NCI-H128 (cell line): ENCODE data around the gene SCARF2.
A peak's percentile ranks its signal among the peaks of the same experiment; 100 is the strongest.
"Not testable (repeated sequence)": the region's sequence is repeated elsewhere in the genome, so short reads cannot be mapped to it uniquely, and the experiment has no call there.

Experiments used
- DNase-seq: peaks from one replicate; lab custom pipeline; 2025; ENCODE audit not compliant: unreplicated experiment; lab: John Stamatoyannopoulos, UW

The SCARF2 gene

GRCh38 chr22:20396639-20397038 is 41.0 kb downstream of the SCARF2 start:
- DNase-seq = no peak

GRCh38 chr22:20395907-20396287 is 41.7 kb downstream of the SCARF2 start:
- no peak for DNase-seq

- no peak for DNase-seq
Observed at GRCh38 chr22:20395181-20395906, 42.3 kb downstream of the SCARF2 start.

DNA sequence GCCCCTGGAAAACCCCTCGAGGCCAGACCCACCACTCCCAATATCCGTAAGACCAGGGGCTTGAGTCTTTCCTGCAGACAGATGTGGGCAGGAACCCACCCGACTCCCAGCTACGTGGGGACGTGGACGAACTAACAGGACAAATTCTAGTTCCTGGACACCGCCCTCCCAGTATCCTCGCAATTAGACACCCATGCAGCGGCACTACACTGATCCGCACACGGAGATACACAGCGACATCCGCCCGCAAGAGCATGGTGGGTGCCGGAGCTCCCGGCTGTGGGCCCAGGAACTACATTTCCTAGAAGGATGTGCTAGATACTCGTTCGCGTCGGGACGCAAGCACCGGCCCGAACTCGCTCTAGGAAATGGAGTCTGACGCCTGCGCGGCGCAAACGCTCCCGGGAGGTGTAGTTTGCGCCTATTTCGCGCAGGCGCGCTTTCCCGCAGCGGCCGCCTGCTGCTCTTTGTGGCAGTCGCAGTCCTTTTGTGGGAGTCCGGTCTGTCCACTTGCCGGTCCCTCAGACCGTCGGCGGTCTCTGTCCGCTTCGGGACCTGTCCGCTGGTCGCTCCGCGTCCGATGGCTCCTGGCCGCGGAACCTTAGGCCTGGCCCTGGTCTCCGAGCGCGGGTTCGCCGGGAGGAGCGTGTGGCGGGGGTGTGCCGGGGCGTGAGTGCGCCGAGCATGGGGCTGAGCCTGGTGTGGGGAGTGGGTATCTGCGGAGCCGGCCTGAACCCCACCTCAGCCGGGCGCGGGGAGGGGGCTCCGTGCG is 43.7 kb downstream of the SCARF2 start, which contains the start of gene ZNF74:
TSS of gene ZNF74 (plus strand) at position 447 of the 772 bp plus-strand sequence. CDS start 478 bp downstream, outside the sequence.
- peak; percentile 42 for DNase-seq

DNA sequence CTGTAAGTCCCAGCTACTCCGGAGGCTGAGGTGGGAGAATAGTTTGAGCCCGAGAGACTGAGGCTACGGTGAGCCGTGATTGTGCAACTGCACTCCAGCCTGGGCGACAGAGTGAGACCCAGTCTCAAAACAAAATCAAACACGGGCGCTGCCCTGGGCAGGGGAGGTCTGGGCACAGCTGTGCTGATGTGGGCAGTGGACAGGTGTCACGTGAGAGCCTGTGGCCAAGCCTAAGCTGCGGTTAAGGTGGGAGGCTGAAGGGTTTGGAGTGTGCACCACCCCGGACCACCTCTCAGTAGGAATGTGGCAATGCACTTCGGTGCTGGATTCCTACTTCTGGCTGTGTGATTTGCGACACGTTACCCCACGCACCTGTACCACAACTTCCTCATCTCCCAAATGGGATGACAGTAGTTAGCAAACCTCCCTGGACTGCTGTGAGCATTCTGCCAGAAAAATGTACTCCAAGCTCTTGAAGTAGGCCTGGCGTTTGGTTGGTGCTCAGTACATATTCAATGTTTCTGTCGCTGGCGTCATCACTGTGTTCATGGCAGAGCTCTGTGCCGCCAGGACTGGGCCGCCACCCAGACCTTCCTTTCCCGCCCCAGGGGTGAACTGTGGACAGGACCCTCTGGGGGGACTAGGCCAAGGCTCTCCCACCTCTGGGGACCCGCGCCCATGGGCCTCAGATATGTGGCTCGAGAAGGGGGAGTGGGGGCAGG is 44.5 kb downstream of the SCARF2 start:
- no peak for DNase-seq

DNA sequence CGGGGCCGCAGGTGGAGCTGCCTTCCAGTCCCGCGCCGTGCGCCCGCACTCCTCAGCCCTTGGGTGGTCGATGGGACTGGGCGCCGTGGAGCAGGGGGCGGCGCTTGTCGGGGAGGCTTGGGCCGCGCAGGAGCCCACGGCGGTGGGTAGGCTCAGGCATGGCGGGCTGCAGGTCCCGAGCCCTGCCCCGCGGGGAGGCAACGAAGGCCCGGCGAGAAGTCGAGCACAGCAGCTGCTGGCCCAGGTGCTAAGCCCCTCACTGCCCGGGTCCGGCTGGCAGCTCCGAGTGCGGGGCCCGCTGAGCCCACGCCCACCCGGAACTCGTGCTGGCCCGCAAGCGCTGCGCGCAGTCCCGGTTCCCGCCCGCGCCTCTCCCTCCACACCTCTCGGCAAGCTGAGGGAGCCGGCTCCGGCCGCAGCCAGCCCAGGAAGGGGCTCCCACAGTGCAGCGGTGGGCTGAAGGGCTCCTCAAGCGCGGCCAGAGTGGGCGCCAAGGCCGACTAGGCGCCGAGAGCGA is 45.2 kb downstream of the SCARF2 start:
- DNase-seq = not testable (repeated sequence)

DNA sequence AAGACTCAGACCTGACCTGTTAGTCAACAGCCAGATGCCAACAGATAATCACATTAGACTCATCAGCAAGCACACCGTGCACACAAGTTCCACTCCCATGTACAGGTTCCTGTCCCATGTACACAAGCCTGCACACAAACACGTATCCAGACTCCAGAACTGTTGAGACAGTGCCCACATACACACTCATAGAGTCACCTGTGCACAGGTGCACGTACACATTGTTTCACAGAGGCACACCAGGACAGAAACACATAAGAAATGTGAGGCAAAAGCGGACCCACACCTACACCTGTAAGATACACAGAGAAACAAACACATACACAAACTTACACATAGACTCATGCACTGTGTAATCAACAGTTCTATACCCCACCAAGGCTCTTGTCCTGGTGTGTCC is 46.4 kb downstream of the SCARF2 start:
- no peak for DNase-seq

DNA sequence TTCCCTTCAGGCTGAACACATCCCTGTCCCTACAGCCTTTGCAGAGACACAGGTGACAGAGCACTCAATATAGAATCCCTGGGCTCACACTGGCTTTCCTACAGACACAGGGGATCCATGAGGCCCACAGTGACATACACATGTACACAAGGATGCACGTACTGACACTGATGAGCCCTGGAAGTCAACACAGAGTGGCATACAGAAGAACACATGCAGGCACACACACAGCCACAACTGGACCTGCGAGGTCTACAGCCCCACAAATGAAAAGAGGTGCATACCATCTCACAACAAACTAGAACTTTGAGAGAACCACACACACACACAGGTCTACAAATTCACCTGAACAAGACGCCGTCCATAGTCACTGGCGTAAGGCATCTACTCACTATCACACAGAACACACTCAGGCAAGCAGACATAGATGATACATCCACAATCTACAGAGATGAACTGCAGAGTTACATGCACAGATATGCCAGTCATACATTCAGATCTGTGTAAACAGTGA is 47.2 kb downstream of the SCARF2 start:
- no peak for DNase-seq

- no peak for DNase-seq
Observed at GRCh38 chr22:20389288-20389687, 48.3 kb downstream of the SCARF2 start.

DNA sequence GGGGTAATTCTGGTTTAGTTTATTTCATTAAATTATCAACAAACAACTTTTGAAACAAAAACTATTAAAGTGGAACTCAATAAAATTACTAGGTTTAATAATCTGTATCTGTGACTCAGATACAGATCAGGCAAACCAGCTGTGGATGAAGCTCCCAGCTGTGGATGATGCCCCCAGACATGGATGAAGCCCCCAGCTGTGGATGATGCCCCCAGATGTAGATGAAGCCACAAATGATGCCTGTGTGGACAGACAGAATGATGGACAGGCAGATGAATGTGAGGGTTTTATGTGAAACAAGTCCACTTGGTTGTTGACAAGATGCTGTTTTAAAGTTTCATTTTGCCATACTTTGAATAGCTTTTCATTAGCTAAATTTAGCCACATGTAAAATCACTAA is 49.4 kb downstream of the SCARF2 start:
- DNase-seq = no peak

- DNase-seq = no peak
Observed at GRCh38 chr22:20386972-20387371, 50.7 kb downstream of the SCARF2 start.

DNA sequence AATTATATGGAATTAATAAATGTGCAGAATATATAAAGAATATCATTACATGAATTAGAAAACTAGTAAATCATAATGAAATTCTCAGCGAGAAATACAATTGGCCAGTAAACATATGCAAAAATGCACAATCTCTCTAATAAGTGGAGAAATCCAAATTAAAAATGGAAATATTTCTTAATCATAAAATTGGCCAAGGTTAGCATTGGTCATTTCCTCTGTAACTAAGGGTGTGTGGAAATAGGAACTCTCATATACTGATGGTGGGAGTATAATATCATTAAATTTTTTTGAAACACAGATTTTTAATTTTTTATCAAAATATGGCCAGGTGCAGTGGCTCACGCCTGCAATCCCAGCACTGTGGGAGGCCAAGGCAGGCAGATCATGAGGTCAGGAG is 51.3 kb downstream of the SCARF2 start:
- DNase-seq = no peak

DNA sequence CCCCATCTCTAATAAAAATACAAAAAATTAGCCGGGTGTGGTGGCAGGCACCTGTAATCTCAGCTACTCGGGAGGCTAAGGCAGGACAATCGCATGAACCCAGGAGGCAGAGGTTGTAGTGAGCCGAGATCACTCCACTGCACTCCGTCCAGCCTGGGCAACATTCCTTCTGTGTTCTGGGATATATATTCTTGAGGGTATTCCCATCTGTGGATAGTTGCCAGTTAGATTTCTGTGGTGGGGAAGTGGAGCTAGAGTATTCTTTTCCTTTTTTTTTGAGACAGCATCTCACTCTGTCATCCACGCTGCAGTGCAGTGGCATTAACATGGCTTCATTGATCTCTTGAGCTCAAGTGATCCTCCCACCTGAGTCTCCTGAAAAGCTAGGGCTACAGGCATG is 52.8 kb downstream of the SCARF2 start:
- no peak for DNase-seq

DNA sequence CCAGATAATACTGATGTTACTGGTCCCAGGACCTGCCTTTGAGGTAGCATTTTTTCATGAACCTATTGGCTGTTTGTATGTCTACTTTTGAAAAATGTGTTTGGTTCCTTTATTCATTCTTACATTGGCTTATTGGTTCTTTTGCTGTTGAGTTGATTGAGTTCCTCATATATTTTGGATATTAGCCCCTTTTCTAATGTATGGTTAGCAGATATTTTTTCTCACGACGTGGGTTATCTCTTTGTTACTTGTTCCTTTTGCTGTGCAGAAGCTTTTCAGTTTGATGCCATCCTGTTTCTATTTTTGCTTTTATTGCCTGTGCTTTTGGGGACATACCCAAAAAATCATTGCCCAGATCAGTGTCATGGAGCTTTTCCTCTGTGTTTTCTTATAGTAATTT is 53.5 kb downstream of the SCARF2 start:
- no peak for DNase-seq

- no peak for DNase-seq
Observed at GRCh38 chr22:20383538-20383937, 54.1 kb downstream of the SCARF2 start.

DNA sequence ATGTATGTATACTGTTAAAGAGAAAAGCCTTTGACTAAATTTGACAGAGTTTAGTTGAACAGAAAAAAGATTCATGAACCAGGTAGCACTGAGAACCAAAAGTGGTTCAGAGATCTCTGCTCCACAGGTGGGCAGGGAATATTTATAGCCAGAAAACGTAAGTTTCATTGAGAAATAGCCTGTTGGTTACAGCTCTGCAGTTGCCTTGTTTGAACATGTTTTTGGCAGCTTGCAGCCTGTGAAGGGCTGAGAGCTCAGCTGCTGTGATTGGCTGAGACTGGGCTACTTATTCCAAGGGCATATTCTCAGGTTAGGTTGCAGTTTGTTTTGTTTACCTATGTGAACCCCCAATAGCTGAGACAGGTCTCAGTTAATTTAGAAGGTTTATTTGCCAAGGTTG is 57.1 kb downstream of the SCARF2 start:
- DNase-seq = no peak

DNA sequence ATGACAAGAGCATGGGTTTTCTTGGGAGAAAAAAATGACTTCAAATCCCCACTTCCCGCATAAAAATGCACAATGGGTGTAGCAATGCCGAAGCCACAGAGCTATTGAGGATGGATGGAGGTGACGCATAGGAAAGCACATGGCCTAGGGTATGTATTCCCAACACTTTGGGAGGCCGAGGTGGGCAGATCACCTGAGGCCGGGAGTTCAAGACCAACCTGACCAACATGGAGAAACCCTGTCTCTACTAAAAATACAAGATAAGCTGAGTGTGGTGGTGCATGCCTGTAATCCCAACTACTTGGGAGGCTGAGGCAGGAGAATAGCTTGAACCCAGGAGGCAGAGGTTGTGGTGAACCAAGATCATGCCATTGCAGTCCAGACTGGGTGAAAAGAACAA is 58.9 kb downstream of the SCARF2 start:
- not testable (repeated sequence) for DNase-seq

DNA sequence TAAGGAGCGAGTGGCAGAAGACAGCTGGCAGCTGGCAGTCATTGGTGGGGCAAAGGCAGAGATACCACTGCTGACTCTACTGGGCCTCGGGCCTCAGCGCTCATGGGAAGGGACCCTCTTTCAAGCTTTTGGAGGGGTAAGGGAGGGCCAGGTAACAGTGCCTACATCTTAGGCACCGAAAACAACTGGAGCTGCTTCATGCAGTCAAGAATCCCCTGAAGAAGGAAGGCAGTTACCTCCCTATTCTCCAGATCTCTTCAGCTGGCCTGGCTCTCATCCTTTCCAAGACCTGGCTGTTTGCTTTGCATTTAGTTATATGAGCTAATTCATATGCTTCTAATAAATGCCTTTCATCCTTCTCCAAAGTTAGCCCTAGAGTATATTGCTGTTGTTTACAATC is 59.5 kb downstream of the SCARF2 start:
- DNase-seq = no peak

DNA sequence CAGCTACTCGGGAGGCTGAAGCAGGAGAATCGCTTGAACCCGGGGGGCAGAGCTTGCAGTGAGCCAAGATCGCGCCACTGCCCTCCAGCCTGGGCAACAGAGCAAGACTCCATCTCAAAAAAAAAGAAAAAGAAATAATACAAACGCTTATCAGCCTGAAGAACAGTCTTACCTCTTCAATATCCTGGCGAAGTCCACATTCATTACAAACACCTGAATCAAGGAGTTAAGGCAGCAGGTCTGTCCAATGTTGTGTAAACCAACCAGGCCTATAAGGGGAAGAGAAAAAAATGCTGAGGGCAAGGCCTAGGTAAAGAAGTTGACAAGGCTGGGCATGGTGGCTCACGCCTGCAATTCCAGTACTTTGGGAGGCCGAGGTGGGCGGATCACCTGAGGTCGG is 60.6 kb downstream of the SCARF2 start:
- DNase-seq = not testable (repeated sequence)

GRCh38 chr22:20376281-20376680 is 61.3 kb downstream of the SCARF2 start:
- DNase-seq = not testable (repeated sequence)
